Esophagus squamous epithelium (tissue), 4 donors: ENCODE results near the gene DENND6B.

ENCODE experiments used
- CTCF ChIP-seq, 6 experiments: fragments of 450-650 bp in 4 of 6; fragments of 200-600 bp in 2 of 6; sonication (generic) in 2 of 6; IDR thresholded peaks; one replicate each; pipeline ENCODE4 v1.5.1; 2016 to 2019; ENCODE audit warnings: antibody characterized with exemption in 6 of 6, mild to moderate bottlenecking in 4 of 6, moderate library complexity in 4 of 6
- POLR2A ChIP-seq, 4 donors: fragments of 450-650 bp; IDR thresholded peaks; one replicate each; pipeline ENCODE4 v1.6.1; 2017; ENCODE audit warnings: antibody characterized with exemption in 4 of 4, mild to moderate bottlenecking in 4 of 4, moderate library complexity in 3 of 4

- no peak for TF ChIP-seq CTCF (IDR thresholded peaks at IDR 0.05)
- TF ChIP-seq POLR2A (IDR thresholded peaks at IDR 0.05): no peak
Measured at GRCh38 chr22:50270666-50271394, 56.0 kb downstream of the DENND6B start.
